Adrenal gland (tissue), 5 donors: ENCODE measurements around the gene AP2A2.

ENCODE experiments used
- POLR2A ChIP-seq, 2 donors: fragments of 450-650 bp; IDR thresholded peaks; one replicate each; pipeline ENCODE4 v1.6.1; 2017; ENCODE audit warnings: antibody characterized with exemption in 2 of 2, mild to moderate bottlenecking in 2 of 2, moderate library complexity in 1 of 2
- TF ChIP-seq, protein P1 (sequence below), 6 experiments: fragments of 450-650 bp in 4 of 6; fragments of 200-600 bp in 2 of 6; sonication (generic) in 1 of 6; IDR thresholded peaks; 1 replicate in 5 of 6; 2 replicates in 1 of 6; pipeline versions ENCODE4 v1.5.1 to v1.8.0; 2016 to 2021; ENCODE audit warnings: antibody characterized with exemption in 6 of 6, mild to moderate bottlenecking in 2 of 6, moderate library complexity in 1 of 6
- donor health status: DM: no; HTN: no; CAD: no.

DNA sequence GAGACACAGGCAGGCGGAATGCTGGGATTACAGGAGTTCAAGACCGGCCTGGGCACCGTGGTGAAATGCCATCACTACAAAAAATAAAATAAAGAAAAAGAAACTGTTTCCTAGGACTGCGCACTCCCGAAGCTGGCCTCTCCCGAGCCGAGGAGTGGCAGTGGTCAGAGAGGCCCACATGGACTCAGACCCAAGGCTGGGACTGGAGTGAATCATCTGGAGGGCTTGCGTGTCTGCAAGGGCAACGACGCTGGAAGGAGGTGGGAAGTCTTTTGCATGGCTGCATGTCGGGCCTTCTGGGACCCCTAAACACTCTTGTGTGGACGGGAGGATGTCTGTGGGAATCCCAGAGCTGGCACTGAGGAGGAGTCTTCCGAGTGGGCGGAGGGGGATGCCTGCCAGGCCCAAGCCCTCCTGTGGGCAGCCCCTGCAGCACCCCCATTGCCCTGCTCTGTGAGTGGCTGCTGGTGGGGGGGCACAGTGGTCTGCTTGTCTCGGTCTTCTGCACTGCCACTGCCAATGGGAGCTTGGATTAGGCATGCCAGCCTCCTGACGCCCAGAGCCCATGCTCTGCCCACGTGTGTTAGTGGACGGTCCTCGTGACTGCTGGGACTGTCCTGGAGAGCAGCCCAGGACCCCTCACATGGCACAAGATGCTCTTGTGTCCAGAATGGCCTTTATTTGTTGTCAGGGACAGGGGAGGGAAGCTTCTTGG is 1.8 kb upstream of the AP2A2 start:
- TF ChIP-seq, protein P1, sequence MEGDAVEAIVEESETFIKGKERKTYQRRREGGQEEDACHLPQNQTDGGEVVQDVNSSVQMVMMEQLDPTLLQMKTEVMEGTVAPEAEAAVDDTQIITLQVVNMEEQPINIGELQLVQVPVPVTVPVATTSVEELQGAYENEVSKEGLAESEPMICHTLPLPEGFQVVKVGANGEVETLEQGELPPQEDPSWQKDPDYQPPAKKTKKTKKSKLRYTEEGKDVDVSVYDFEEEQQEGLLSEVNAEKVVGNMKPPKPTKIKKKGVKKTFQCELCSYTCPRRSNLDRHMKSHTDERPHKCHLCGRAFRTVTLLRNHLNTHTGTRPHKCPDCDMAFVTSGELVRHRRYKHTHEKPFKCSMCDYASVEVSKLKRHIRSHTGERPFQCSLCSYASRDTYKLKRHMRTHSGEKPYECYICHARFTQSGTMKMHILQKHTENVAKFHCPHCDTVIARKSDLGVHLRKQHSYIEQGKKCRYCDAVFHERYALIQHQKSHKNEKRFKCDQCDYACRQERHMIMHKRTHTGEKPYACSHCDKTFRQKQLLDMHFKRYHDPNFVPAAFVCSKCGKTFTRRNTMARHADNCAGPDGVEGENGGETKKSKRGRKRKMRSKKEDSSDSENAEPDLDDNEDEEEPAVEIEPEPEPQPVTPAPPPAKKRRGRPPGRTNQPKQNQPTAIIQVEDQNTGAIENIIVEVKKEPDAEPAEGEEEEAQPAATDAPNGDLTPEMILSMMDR (IDR thresholded peaks at IDR 0.05) = no peak
- no peak for TF ChIP-seq POLR2A (IDR thresholded peaks at IDR 0.05)
